Hepatocyte (in vitro differentiated cells): ENCODE results near the gene C4orf54. TPM values are rescaled to one million over a fixed set of nuclear protein-coding genes. Genes with fewer than 3 reads are reported as not detected.

Experiments
- DNase-seq: peaks from one replicate; pipeline ENCODE4 v3.0.0-alpha.2; 2016; ENCODE audit warnings: low spot score
- H2AFZ ChIP-seq: fragments of 200-600 bp; sonication (generic); 2 replicates; pipeline ENCODE4 v1.6.0; 2016; ENCODE audit warnings: antibody characterized with exemption, mild to moderate bottlenecking
- H3K27ac ChIP-seq: fragments of 200-600 bp; sonication (generic); 2 replicates; pipeline ENCODE4 v1.5.1; 2016; ENCODE audit warnings: mild to moderate bottlenecking
- H3K27me3 ChIP-seq: fragments of 200-600 bp; sonication (generic); 2 replicates; pipeline ENCODE4 v1.6.1; 2016
- H3K36me3 ChIP-seq: fragments of 200-600 bp; sonication (generic); replicated peaks from 2 replicates; pipeline ENCODE4 v1.5.1; 2016; ENCODE audit warnings: low read depth; ENCODE audit not compliant: insufficient read depth
- H3K4me1 ChIP-seq: fragments of 200-600 bp; sonication (generic); 2 replicates; pipeline ENCODE4 v1.5.1; 2016; ENCODE audit warnings: mild to moderate bottlenecking, moderate library complexity; ENCODE audit not compliant: insufficient read depth
- H3K4me2 ChIP-seq: fragments of 200-600 bp; sonication (generic); 2 replicates; pipeline ENCODE4 v1.6.0; 2016
- H3K4me3 ChIP-seq: fragments of 200-600 bp; sonication (generic); 2 replicates; pipeline ENCODE4 v1.5.1; 2016; ENCODE audit warnings: mild to moderate bottlenecking
- H3K79me2 ChIP-seq: fragments of 200-600 bp; sonication (generic); 2 replicates; pipeline ENCODE4 v1.6.0; 2017; ENCODE audit warnings: mild to moderate bottlenecking
- H3K9me2 ChIP-seq: fragments of 200-600 bp; sonication (generic); replicated peaks from 2 replicates; pipeline ENCODE4 v1.6.0; 2017; ENCODE audit warnings: mild to moderate bottlenecking; ENCODE audit not compliant: insufficient read depth
- H3K9me3 ChIP-seq: fragments of 200-600 bp; sonication (generic); 2 replicates; pipeline ENCODE4 v1.5.1; 2016; ENCODE audit warnings: low read depth, mild to moderate bottlenecking
- H4K20me1 ChIP-seq: fragments of 200-600 bp; sonication (generic); 2 replicates; pipeline ENCODE4 v1.6.0; 2016; ENCODE audit warnings: mild to moderate bottlenecking; ENCODE audit not compliant: insufficient read depth, poor library complexity, severe bottlenecking
- CTCF ChIP-seq: fragments of 200-600 bp; sonication (generic); IDR thresholded peaks from 2 replicates; pipeline ENCODE4 v1.5.1; 2016; ENCODE audit warnings: antibody characterized with exemption, mild to moderate bottlenecking; ENCODE audit not compliant: poor library complexity
- EZH2 ChIP-seq: fragments of 200-600 bp; sonication (generic); IDR thresholded peaks from 2 replicates; pipeline ENCODE4 v1.6.1; 2016; ENCODE audit warnings: antibody characterized with exemption, mild to moderate bottlenecking, borderline replicate concordance
- EZH2phosphoT487 ChIP-seq: fragments of 200-600 bp; sonication (generic); IDR thresholded peaks from one replicate; pipeline ENCODE4 v1.6.1; 2018; ENCODE audit warnings: antibody characterized with exemption, mild to moderate bottlenecking, low read depth, moderate library complexity; ENCODE audit not compliant: unreplicated experiment, severe bottlenecking
- WGBS: methylation state at CpG from one replicate; pipeline ENCODE4 v1.1.6; 2016; ENCODE audit warnings: low lambda C conversion rate; ENCODE audit errors: missing lambda C conversion rate; 5-methylcytosine and 5-hydroxymethylcytosine counted together
- polyA plus RNA-seq: library from polyadenylated mRNA; unstranded; fragments of >200 nt; fragmentation: Nextera tagmentation; extraction: Ambion mirVana; gene quantifications from 2 replicates; pipeline ENCODE4 v1.2.1, GENCODE V29; 2016
- total RNA-seq: library from RNA; depleted of rRNA; stranded (reverse); fragments of >200 nt; gene quantifications from 2 replicates; pipeline ENCODE4 v1.2.3, GENCODE V29; 2014

The C4orf54 gene
- total and polyA plus RNA-seq, 2 experiments from 2014 or later = 0.07 TPM; not detected in 1

GRCh38 chr4:99610605-99611175 lies 46.9 kb downstream of the C4orf54 start:
- Histone ChIP-seq H3K79me2 (no peaks in the 10 kb centered on the region), H3K4me2 (no peak overlapping the region), H3K36me3 (no peaks in the 10 kb centered on the region), H4K20me1 (no peaks in the 10 kb centered on the region), H3K9me3 (no peaks in the 10 kb centered on the region), H2AFZ (no peak overlapping the region), H3K4me3 (no peak overlapping the region), H3K9me2 (no peaks in the 10 kb centered on the region), H3K27me3 (no peaks in the 10 kb centered on the region), H3K27ac (no peak overlapping the region), H3K4me1 (no peaks in the 10 kb centered on the region)
- no peak for TF ChIP-seq EZH2phosphoT487
- no peak for TF ChIP-seq EZH2
- no peak for TF ChIP-seq CTCF
- no peak for DNase-seq
- 94% methylated on average over 5 of the region's 5 CpGs for whole genome bisulfite sequencing

GRCh38 chr4:99608417-99608816 lies 49.2 kb downstream of the C4orf54 start:
- Histone ChIP-seq H4K20me1 (no peaks in the 10 kb centered on the region), H3K4me3 (no peak overlapping the region), H3K4me2 (no peak overlapping the region), H3K79me2 (no peaks in the 10 kb centered on the region), H3K27ac (no peak overlapping the region), H2AFZ (no peak overlapping the region), H3K36me3 (no peaks in the 10 kb centered on the region), H3K9me3 (no peaks in the 10 kb centered on the region), H3K4me1 (no peaks in the 10 kb centered on the region), H3K27me3 (no peaks in the 10 kb centered on the region), H3K9me2 (no peaks in the 10 kb centered on the region)
- TF ChIP-seq EZH2phosphoT487 = no peak
- no peak for TF ChIP-seq CTCF
- TF ChIP-seq EZH2 = no peak
- WGBS = 93% methylated on average over 5 of the region's 5 CpGs
- DNase-seq = no peak

Other genes starting within 250 kb of the C4orf54 start
- gene ADH7, start 222.5 kb downstream of the C4orf54 start, total RNA-seq = not detected in 2 replicates
- not detected in 2 replicates for gene ADH7, start 222.5 kb downstream of the C4orf54 start, polyA plus RNA-seq
- gene C4orf17, start 146.8 kb downstream of the C4orf54 start, total RNA-seq = not detected in 2 replicates
- not detected in 2 replicates for gene C4orf17, start 146.8 kb downstream of the C4orf54 start, polyA plus RNA-seq
- gene TRMT10A, start 93.8 kb downstream of the C4orf54 start, total RNA-seq = 16.9 and 17.9 TPM in 2 replicates
- 5.4 and 6.2 TPM in 2 replicates for gene TRMT10A, start 93.8 kb downstream of the C4orf54 start, polyA plus RNA-seq
- 81.2 and 92.2 TPM in 2 replicates for gene MTTP, start 83.0 kb downstream of the C4orf54 start, total RNA-seq
- gene MTTP, start 83.0 kb downstream of the C4orf54 start, polyA plus RNA-seq = 23.7 and 40.1 TPM in 2 replicates
- 1.1 and 2.0 TPM in 2 replicates for gene DAPP1, start 159.0 kb upstream of the C4orf54 start, total RNA-seq
- gene DAPP1, start 159.0 kb upstream of the C4orf54 start, polyA plus RNA-seq = 1.7 and 1.8 TPM in 2 replicates
- 133 and 143 TPM in 2 replicates for gene LAMTOR3, start 236.6 kb upstream of the C4orf54 start, total RNA-seq
- gene LAMTOR3, start 236.6 kb upstream of the C4orf54 start, polyA plus RNA-seq = 90.7 and 126 TPM in 2 replicates